ENCODE results near the gene KCNIP3.
"Not testable (repeated sequence)": the region's sequence is repeated elsewhere in the genome, so short reads cannot be mapped to it uniquely, and the experiment has no call there.

Gene KCNIP3

GRCh38 chr2:95354469-95354901 lies 57.3 kb downstream of the KCNIP3 start:
- Histone ChIP-seq H3K4me3 (ENCODE audit: insufficient read length, low read depth) (no peak overlapping the region), H3K9me3 (ENCODE audit: insufficient read depth, low read length) (no peaks in the 10 kb centered on the region), H3K36me3 (ENCODE audit: insufficient read depth, insufficient read length, low read length) (no peaks in the 10 kb centered on the region), H3K9ac (ENCODE audit: insufficient read length, low read depth) (no peak overlapping the region), H3K27me3 (ENCODE audit: insufficient read depth, insufficient read length) (no peaks in the 10 kb centered on the region), H3K4me1 (ENCODE audit: insufficient read depth, insufficient read length) (peaks cover 13% of the 10 kb centered on the region)
- no peak for TF ChIP-seq ZNF274 (IDR thresholded peaks at IDR 0.05; ENCODE audit: low read depth, low read length)
- TF ChIP-seq YY1 (IDR thresholded peaks at IDR 0.05; ENCODE audit: insufficient read depth, insufficient read length): no peak
- TF ChIP-seq SUZ12 (IDR thresholded peaks at IDR 0.05; ENCODE audit: extremely low read depth, insufficient read depth, insufficient read length): no peak
- DNase-seq (ENCODE audit: low read depth, low spot score): no peak

GRCh38 chr2:95354925-95355324 lies 57.8 kb downstream of the KCNIP3 start:
- peaks cover 15% of the 10 kb centered on the region for H3K4me1 ChIP-seq (ENCODE audit: insufficient read depth, insufficient read length)
- no peaks in the 10 kb centered on the region for H3K9me3 ChIP-seq (ENCODE audit: insufficient read depth, low read length)
- no peaks in the 10 kb centered on the region for H3K36me3 ChIP-seq (ENCODE audit: insufficient read depth, insufficient read length, low read length)
- DNase-seq (ENCODE audit: low read depth, low spot score): no peak
- H3K4me3 ChIP-seq (ENCODE audit: insufficient read length, low read depth): no peak overlapping the region
- no peak for TF ChIP-seq SUZ12 (IDR thresholded peaks at IDR 0.05; ENCODE audit: extremely low read depth, insufficient read depth, insufficient read length)
- TF ChIP-seq ZNF274 (IDR thresholded peaks at IDR 0.05; ENCODE audit: low read depth, low read length): no peak
- no peak overlapping the region for H3K9ac ChIP-seq (ENCODE audit: insufficient read length, low read depth)
- no peaks in the 10 kb centered on the region for H3K27me3 ChIP-seq (ENCODE audit: insufficient read depth, insufficient read length)

DNA sequence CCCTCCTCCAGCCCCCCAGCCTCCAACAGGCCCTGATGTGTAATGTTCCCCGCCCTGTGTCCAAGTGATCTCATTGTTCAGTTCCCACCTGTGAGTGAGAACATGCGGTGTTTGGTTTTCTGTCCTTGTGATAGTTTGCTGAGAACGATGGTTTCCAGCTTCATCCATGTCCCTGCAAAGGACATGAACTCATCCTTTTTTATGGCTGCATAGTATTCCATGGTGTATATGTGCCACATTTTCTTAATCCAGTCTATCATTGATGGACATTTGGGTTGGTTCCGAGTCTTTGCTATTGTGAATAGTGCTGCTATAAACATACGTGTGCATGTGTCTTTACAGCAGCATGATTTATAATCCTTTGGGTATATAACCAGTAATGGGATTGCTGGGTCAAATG lies 58.3 kb downstream of the KCNIP3 start:
- H3K4me3 ChIP-seq (ENCODE audit: insufficient read length, low read depth); DNase-seq (ENCODE audit: low read depth, low spot score); H3K27me3 ChIP-seq (ENCODE audit: insufficient read depth, insufficient read length); H3K9me3 ChIP-seq (ENCODE audit: insufficient read depth, low read length); H3K36me3 ChIP-seq (ENCODE audit: insufficient read depth, insufficient read length, low read length); H3K9ac ChIP-seq (ENCODE audit: insufficient read length, low read depth): not testable (repeated sequence)
- H3K4me1 ChIP-seq (ENCODE audit: insufficient read depth, insufficient read length): peaks cover 14% of the 10 kb centered on the region

- no peaks in the 10 kb centered on the region for H3K27me3 ChIP-seq (ENCODE audit: insufficient read depth, insufficient read length)
- TF ChIP-seq SUZ12 (IDR thresholded peaks at IDR 0.05; ENCODE audit: extremely low read depth, insufficient read depth, insufficient read length): no peak
- no peak for TF ChIP-seq ZNF274 (IDR thresholded peaks at IDR 0.05; ENCODE audit: low read depth, low read length)
- no peak for TF ChIP-seq YY1 (IDR thresholded peaks at IDR 0.05; ENCODE audit: insufficient read depth, insufficient read length)
- no peaks in the 10 kb centered on the region for H3K36me3 ChIP-seq (ENCODE audit: insufficient read depth, insufficient read length, low read length)
- H3K9me3 ChIP-seq (ENCODE audit: insufficient read depth, low read length): no peaks in the 10 kb centered on the region
- H3K9ac ChIP-seq (ENCODE audit: insufficient read length, low read depth): no peak overlapping the region
- peaks cover 10% of the 10 kb centered on the region for H3K4me1 ChIP-seq (ENCODE audit: insufficient read depth, insufficient read length)
- DNase-seq (ENCODE audit: low read depth, low spot score): no peak
- H3K4me3 ChIP-seq (ENCODE audit: insufficient read length, low read depth): no peak overlapping the region
These were observed 59.9 kb downstream of the KCNIP3 start for GRCh38 chr2:95356821-95357700.

GRCh38 chr2:95357717-95358280 lies 60.7 kb downstream of the KCNIP3 start:
- Histone ChIP-seq H3K36me3 (ENCODE audit: insufficient read depth, insufficient read length, low read length) (no peaks in the 10 kb centered on the region), H3K9me3 (ENCODE audit: insufficient read depth, low read length) (no peaks in the 10 kb centered on the region), H3K4me1 (ENCODE audit: insufficient read depth, insufficient read length) (peaks cover 10% of the 10 kb centered on the region), H3K9ac (ENCODE audit: insufficient read length, low read depth) (no peak overlapping the region), H3K4me3 (ENCODE audit: insufficient read length, low read depth) (no peak overlapping the region), H3K27me3 (ENCODE audit: insufficient read depth, insufficient read length) (no peaks in the 10 kb centered on the region)
- no peak for DNase-seq (ENCODE audit: low read depth, low spot score)
- no peak for TF ChIP-seq YY1 (IDR thresholded peaks at IDR 0.05; ENCODE audit: insufficient read depth, insufficient read length)
- no peak for TF ChIP-seq ZNF274 (IDR thresholded peaks at IDR 0.05; ENCODE audit: low read depth, low read length)
- TF ChIP-seq SUZ12 (IDR thresholded peaks at IDR 0.05; ENCODE audit: extremely low read depth, insufficient read depth, insufficient read length): no peak

DNA sequence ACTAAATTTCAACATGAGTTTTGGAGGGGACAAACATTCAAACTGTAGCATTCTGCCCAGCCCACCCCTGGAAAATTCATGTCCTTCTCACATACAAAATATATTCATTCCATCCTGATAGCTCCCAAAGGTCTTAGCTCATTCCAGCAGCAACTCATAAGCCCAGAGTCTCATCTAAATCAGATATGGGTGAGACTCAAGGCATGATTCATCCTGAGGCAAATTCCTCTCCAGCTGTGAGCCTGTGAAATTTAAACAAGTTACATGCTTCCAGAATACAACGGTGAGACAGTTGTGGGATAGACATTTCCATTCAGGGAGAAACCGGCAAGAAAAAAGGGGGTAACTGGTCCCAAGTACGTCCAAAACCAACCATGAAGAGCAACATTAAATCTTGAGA lies 61.9 kb downstream of the KCNIP3 start:
- H3K4me1 ChIP-seq (ENCODE audit: insufficient read depth, insufficient read length): peaks cover 8% of the 10 kb centered on the region
- no peak for TF ChIP-seq ZNF274 (IDR thresholded peaks at IDR 0.05; ENCODE audit: low read depth, low read length)
- TF ChIP-seq SUZ12 (IDR thresholded peaks at IDR 0.05; ENCODE audit: extremely low read depth, insufficient read depth, insufficient read length): no peak
- TF ChIP-seq YY1 (IDR thresholded peaks at IDR 0.05; ENCODE audit: insufficient read depth, insufficient read length): no peak
- H3K27me3 ChIP-seq (ENCODE audit: insufficient read depth, insufficient read length): no peaks in the 10 kb centered on the region
- no peak overlapping the region for H3K4me3 ChIP-seq (ENCODE audit: insufficient read length, low read depth)
- H3K9me3 ChIP-seq (ENCODE audit: insufficient read depth, low read length): no peaks in the 10 kb centered on the region
- no peak for DNase-seq (ENCODE audit: low read depth, low spot score)
- H3K9ac ChIP-seq (ENCODE audit: insufficient read length, low read depth): no peak overlapping the region
- H3K36me3 ChIP-seq (ENCODE audit: insufficient read depth, insufficient read length, low read length): no peaks in the 10 kb centered on the region

DNA sequence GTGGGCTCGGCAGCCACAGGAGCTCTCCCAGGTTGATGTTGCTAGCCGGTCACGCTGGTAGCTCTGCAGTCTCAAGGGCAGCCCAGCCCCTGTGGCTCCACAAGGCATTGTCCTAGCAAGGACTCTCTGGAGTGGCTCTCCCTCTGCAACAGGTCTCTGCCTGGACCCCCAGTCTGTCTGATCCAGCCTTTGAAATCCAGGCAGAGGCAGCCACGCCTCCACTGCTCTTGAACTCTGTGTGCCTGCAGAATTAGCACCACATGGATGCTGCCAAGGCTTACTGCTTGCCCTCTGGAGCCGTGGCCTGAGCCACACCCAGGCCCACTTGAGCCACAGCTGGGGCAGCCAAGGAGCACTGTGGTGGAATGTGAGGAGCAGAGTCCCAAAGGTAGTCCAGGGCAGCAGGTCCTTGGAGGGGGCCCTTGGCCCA lies 62.4 kb downstream of the KCNIP3 start:
- Histone ChIP-seq H3K4me1 (ENCODE audit: insufficient read depth, insufficient read length) (peaks cover 8% of the 10 kb centered on the region), H3K9me3 (ENCODE audit: insufficient read depth, low read length) (no peaks in the 10 kb centered on the region), H3K4me3 (ENCODE audit: insufficient read length, low read depth) (no peak overlapping the region), H3K9ac (ENCODE audit: insufficient read length, low read depth) (no peak overlapping the region), H3K36me3 (ENCODE audit: insufficient read depth, insufficient read length, low read length) (no peaks in the 10 kb centered on the region), H3K27me3 (ENCODE audit: insufficient read depth, insufficient read length) (no peaks in the 10 kb centered on the region)
- DNase-seq (ENCODE audit: low read depth, low spot score): no peak
- TF ChIP-seq ZNF274 (IDR thresholded peaks at IDR 0.05; ENCODE audit: low read depth, low read length) (no peak), YY1 (IDR thresholded peaks at IDR 0.05; ENCODE audit: insufficient read depth, insufficient read length) (no peak), SUZ12 (IDR thresholded peaks at IDR 0.05; ENCODE audit: extremely low read depth, insufficient read depth, insufficient read length) (no peak)

All from NT2/D1 (cell line).